Measurements from ENCODE around the gene GBE1. TPM values are rescaled to one million over a fixed set of nuclear protein-coding genes. Genes with fewer than 3 reads are reported as not detected.

The GBE1 gene
- total and polyA plus RNA-seq, 9 of the 15 experiments (the other 6 are each of a cell fraction or from before 2014, with no cell fraction given) = 7.9 to 25.6 (median 13.1) TPM

DNA sequence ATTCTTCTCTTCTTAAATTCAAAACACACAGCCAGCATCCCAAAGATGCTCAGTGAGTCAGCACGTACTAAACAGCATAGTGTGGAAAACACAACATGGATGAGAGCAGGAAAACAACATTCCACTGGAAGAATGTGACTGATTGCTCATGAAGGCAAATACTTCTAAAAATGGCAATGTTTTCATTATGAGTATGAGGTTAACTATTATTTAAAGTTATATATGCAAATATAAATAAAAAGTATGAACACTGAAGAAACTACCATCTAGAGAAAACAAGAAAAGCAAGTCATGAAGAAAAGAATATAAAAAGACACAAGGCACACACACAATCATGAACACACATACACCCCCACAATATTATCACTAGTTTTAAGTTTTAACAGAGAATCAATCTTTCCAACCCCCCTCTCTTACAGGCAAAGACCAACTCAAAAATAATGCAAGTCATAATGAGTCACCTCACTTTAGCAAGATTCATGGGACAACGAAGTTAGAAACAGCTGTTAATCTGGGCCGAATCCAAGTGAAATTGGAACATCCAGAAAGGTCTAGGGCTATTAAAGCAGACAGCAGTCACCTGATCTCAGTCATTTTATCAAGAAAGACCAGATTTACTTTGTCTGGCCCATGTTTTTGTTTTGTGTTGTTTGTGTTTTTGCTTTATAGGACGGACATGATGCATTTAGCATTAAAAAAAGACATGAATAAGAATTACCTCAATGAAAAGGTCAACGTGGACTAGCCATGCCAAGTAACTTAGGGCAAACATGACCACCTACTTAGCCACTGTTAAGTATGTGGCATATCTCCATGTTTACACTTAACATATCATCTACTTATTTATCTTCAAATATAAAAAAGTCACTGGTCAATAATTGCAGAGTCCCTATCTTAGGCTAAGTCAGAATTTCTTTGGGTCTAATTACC is 18.1 kb downstream of the GBE1 start (continued):
- TF ChIP-seq BCLAF1 (IDR thresholded peaks at IDR 0.05; ENCODE audit: borderline replicate concordance in 1 of 2, control insufficient read depth in 1 of 2, low read depth in 2 of 2, low read length in 1 of 2) = no peak
- no peak for TF ChIP-seq ZNF140 (CRISPR knock-in tag; IDR thresholded peaks at IDR 0.05)
- no peak for TF ChIP-seq THRAP3 (IDR thresholded peaks at IDR 0.05; ENCODE audit: borderline replicate concordance)
- no peak for TF ChIP-seq EZH2 (IDR thresholded peaks at IDR 0.05; ENCODE audit: borderline replicate concordance, low read depth, low read length)
- TF ChIP-seq NR2F6 (CRISPR knock-in tag; IDR thresholded peaks at IDR 0.05) = no peak
- no peak for TF ChIP-seq KAT2B (IDR thresholded peaks at IDR 0.05; ENCODE audit: low read depth, low read length)
- no peak for TF ChIP-seq ELF4 (CRISPR knock-in tag; IDR thresholded peaks at IDR 0.05)
- peak; percentile 82 for TF ChIP-seq LEF1 (IDR thresholded peaks at IDR 0.05)
- no peak for TF ChIP-seq CHD2 (IDR thresholded peaks at IDR 0.05; ENCODE audit: low read depth, low read length)
- TF ChIP-seq, protein P1, sequence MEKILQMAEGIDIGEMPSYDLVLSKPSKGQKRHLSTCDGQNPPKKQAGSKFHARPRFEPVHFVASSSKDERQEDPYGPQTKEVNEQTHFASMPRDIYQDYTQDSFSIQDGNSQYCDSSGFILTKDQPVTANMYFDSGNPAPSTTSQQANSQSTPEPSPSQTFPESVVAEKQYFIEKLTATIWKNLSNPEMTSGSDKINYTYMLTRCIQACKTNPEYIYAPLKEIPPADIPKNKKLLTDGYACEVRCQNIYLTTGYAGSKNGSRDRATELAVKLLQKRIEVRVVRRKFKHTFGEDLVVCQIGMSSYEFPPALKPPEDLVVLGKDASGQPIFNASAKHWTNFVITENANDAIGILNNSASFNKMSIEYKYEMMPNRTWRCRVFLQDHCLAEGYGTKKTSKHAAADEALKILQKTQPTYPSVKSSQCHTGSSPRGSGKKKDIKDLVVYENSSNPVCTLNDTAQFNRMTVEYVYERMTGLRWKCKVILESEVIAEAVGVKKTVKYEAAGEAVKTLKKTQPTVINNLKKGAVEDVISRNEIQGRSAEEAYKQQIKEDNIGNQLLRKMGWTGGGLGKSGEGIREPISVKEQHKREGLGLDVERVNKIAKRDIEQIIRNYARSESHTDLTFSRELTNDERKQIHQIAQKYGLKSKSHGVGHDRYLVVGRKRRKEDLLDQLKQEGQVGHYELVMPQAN (IDR thresholded peaks at IDR 0.05; ENCODE audit: borderline replicate concordance) = no peak
- TF ChIP-seq POLR2H (tag; IDR thresholded peaks at IDR 0.05; ENCODE audit: low read depth) = no peak
- no peak for TF ChIP-seq MCM5 (IDR thresholded peaks at IDR 0.05; ENCODE audit: low read depth)
- no peak for TF ChIP-seq TGIF2 (CRISPR knock-in tag; IDR thresholded peaks at IDR 0.05)
- no peak for TF ChIP-seq ZNF224 (CRISPR knock-in tag; IDR thresholded peaks at IDR 0.05)
- no peak for TF ChIP-seq SP1 (CRISPR knock-in tag; IDR thresholded peaks at IDR 0.05)
- no peak for TF ChIP-seq EWSR1 (IDR thresholded peaks at IDR 0.05; ENCODE audit: borderline replicate concordance, low read depth, partially characterized antibody)
- TF ChIP-seq NFRKB (IDR thresholded peaks at IDR 0.05; ENCODE audit: low read depth) = no peak
- TF ChIP-seq DDX20 (tag; IDR thresholded peaks at IDR 0.05; ENCODE audit: low read depth) = no peak
- peak; percentile 86 for TF ChIP-seq PRDM10 (IDR thresholded peaks at IDR 0.05; ENCODE audit: partially characterized antibody)
- no peak for TF ChIP-seq ZNF324 (CRISPR knock-in tag; IDR thresholded peaks at IDR 0.05)
